GM18951 (cell line): ENCODE measurements around the gene MADD.
"Not testable (repeated sequence)": the region's sequence is repeated elsewhere in the genome, so short reads cannot be mapped to it uniquely, and the experiment has no call there.

ENCODE experiments used
- POLR2A ChIP-seq: IDR thresholded peaks from 4 replicates; pipeline ENCODE4 v1.6.1; 2011; ENCODE audit warnings: mild to moderate bottlenecking; ENCODE audit not compliant: insufficient read length, insufficient read depth; ENCODE audit errors: extremely low read depth
- in situ Hi-C: fragments of 300-500 bp; cut with MboI; formaldehyde crosslinking; loops from one replicate; pipeline ENCODE4 v1.12.0; 2022; ENCODE audit warnings: low sequenced_read_pairs, mixed read lengths, inconsistent platforms; ENCODE audit not compliant: unreplicated experiment

The MADD gene

GRCh38 chr11:47305734-47306483 lies 36.0 kb downstream of the MADD start:
- in situ Hi-C loops: no loop called here
- TF ChIP-seq POLR2A: no peak

- no peak for TF ChIP-seq POLR2A
- in situ Hi-C loops: no loop called here
These were observed 36.5 kb downstream of the MADD start for GRCh38 chr11:47306484-47306844.

- in situ Hi-C loops: no loop called here
- TF ChIP-seq POLR2A: no peak
These were observed 38.3 kb downstream of the MADD start for GRCh38 chr11:47308050-47308823.

- in situ Hi-C loops: no loop called here
- TF ChIP-seq POLR2A: no peak
These were observed 45.1 kb downstream of the MADD start for GRCh38 chr11:47314992-47315391.

- in situ Hi-C loops: not testable (repeated sequence)
These were observed 46.6 kb downstream of the MADD start for GRCh38 chr11:47316501-47316900.

GRCh38 chr11:47317064-47317828 lies 47.3 kb downstream of the MADD start:
- in situ Hi-C loops: no loop called here
- no peak for TF ChIP-seq POLR2A

- TF ChIP-seq POLR2A: no peak
- in situ Hi-C loops: no loop called here
These were observed 48.2 kb downstream of the MADD start for GRCh38 chr11:47318166-47318565.

- TF ChIP-seq POLR2A: no peak
- in situ Hi-C loops: no loop called here
These were observed 54.6 kb downstream of the MADD start for GRCh38 chr11:47324520-47324919.

GRCh38 chr11:47325271-47326041 lies 55.5 kb downstream of the MADD start:
- in situ Hi-C loops: no loop called here
- no peak for TF ChIP-seq POLR2A

GRCh38 chr11:47326198-47326597 lies 56.3 kb downstream of the MADD start:
- in situ Hi-C loops: no loop called here
- no peak for TF ChIP-seq POLR2A

- in situ Hi-C loops: no loop called here
- no peak for TF ChIP-seq POLR2A
These were observed 57.1 kb downstream of the MADD start for GRCh38 chr11:47327025-47327424.

GRCh38 chr11:47327949-47328348 lies 58.0 kb downstream of the MADD start:
- in situ Hi-C loops: no loop called here
- no peak for TF ChIP-seq POLR2A
